B cell (primary cell): Measurements from ENCODE around the gene C17orf100. TPM values are rescaled to one million over a fixed set of nuclear protein-coding genes. Genes with fewer than 3 reads are reported as not detected.

Experiments used
- ATAC-seq: fragments of 200-7000 bp; cut with Tn5 transposase; one replicate; pipeline ENCODE4 v1.10.0; 2021; ENCODE audit warnings: low read depth, mild to moderate bottlenecking, moderate number of reproducible peaks, moderate library complexity
- CTCF ChIA-PET: fragments of 350-600 bp; sonication (Branson Sonifier 250); formaldehyde crosslinking; loops from one replicate; lab custom pipeline; 2021; ENCODE audit warnings: antibody characterized with exemption, inconsistent platforms; lab: Charles Lee
- POLR2A ChIA-PET: fragments of 350-600 bp; sonication (Branson Sonifier 250); formaldehyde crosslinking; loops from one replicate; lab custom pipeline; 2021; ENCODE audit warnings: antibody characterized with exemption; lab: Charles Lee
- DNase-seq: peaks from one replicate; pipeline ENCODE4 v3.0.0; 2013
- H2AFZ ChIP-seq: 2 replicates; pipeline ENCODE4 v1.6.1; 2012; ENCODE audit warnings: mild to moderate bottlenecking, low read depth, low read length; ENCODE audit not compliant: insufficient read depth, poor library complexity, severe bottlenecking
- H3K27ac ChIP-seq, 2 donors: 1 replicate in 1 of 2; 2 replicates in 1 of 2; pipeline ENCODE4 v1.5.1; 2012 to 2013; ENCODE audit warnings: low read length in 2 of 2, mild to moderate bottlenecking in 2 of 2, moderate library complexity in 1 of 2
- H3K27me3 ChIP-seq, 4 experiments: fragments of 200-600 bp in 1 of 4; sonication (generic) in 1 of 4; replicated peaks in 1 of 4; 1 replicate in 2 of 4; 2 replicates in 2 of 4; pipeline versions ENCODE4 v1.6.1 to v1.7.0; 2013 to 2016; ENCODE audit warnings: low read length in 3 of 4, mild to moderate bottlenecking in 2 of 4, mixed read lengths in 1 of 4, moderate library complexity in 1 of 4; ENCODE audit not compliant: insufficient read depth in 4 of 4, control insufficient read depth in 3 of 4; ENCODE audit errors: control extremely low read depth in 1 of 4
- H3K36me3 ChIP-seq, 2 experiments: replicated peaks in 1 of 2; 1 replicate in 1 of 2; 2 replicates in 1 of 2; pipeline versions ENCODE4 v1.6.1 to v1.7.1; 2013; ENCODE audit warnings: low read length in 1 of 2; ENCODE audit not compliant: insufficient read depth in 2 of 2, control insufficient read depth in 1 of 2; ENCODE audit errors: control extremely low read depth in 1 of 2, extremely low read depth in 1 of 2
- H3K4me1 ChIP-seq, 2 donors: fragments of 200-600 bp in 1 of 2; sonication (generic) in 1 of 2; 1 replicate in 1 of 2; 2 replicates in 1 of 2; pipeline versions ENCODE4 v1.5.1 to v1.6.1; 2013 to 2017; ENCODE audit warnings: low read length in 2 of 2; ENCODE audit not compliant: control insufficient read depth in 2 of 2, insufficient read depth in 2 of 2
- H3K4me2 ChIP-seq: replicated peaks from 2 replicates; pipeline ENCODE3; 2012; ENCODE audit warnings: mild to moderate bottlenecking, low read depth, low read length; ENCODE audit not compliant: poor library complexity, severe bottlenecking
- H3K4me3 ChIP-seq, 5 experiments: fragments of 200-600 bp in 1 of 5; sonication (generic) in 1 of 5; 1 replicate in 3 of 5; 2 replicates in 2 of 5; pipeline versions ENCODE4 v1.5.1 to v1.7.0; 2011 to 2016; ENCODE audit warnings: low read length in 4 of 5, mild to moderate bottlenecking in 4 of 5, low read depth in 2 of 5, control low read depth in 1 of 5, moderate library complexity in 1 of 5; ENCODE audit not compliant: insufficient read depth in 1 of 5; ENCODE audit errors: control extremely low read depth in 1 of 5, extremely low read depth in 1 of 5
- H3K79me2 ChIP-seq: fragments of 200-600 bp; sonication (generic); one replicate; pipeline ENCODE4 v1.6.0; 2016; ENCODE audit warnings: low read length; ENCODE audit not compliant: control insufficient read depth, insufficient read depth
- H3K9ac ChIP-seq: fragments of 200-600 bp; sonication (generic); 2 replicates; pipeline ENCODE4 v1.6.1; 2017; ENCODE audit warnings: mild to moderate bottlenecking, low read length, moderate library complexity
- H3K9me3 ChIP-seq, 3 donors: one replicate each; pipeline versions ENCODE4 v1.6.1 to v1.7.1; 2013; ENCODE audit warnings: low read length in 2 of 3; ENCODE audit not compliant: control insufficient read depth in 2 of 3, insufficient read depth in 1 of 3; ENCODE audit errors: control extremely low read depth in 1 of 3
- H4K20me1 ChIP-seq: 2 replicates; pipeline ENCODE4 v1.6.0; 2012; ENCODE audit warnings: mild to moderate bottlenecking, low read length; ENCODE audit not compliant: insufficient read depth, control insufficient read depth, poor library complexity, severe bottlenecking
- H3K27ac Mint-ChIP-seq: one replicate; pipeline ENCODE4 v1.8.0; 2021; ENCODE audit warnings: mixed read lengths
- H3K27me3 Mint-ChIP-seq: one replicate; pipeline ENCODE4 v1.8.0; 2021; ENCODE audit warnings: mixed read lengths
- H3K4me1 Mint-ChIP-seq: one replicate; pipeline ENCODE4 v1.8.0; 2021; ENCODE audit warnings: mixed read lengths
- H3K4me3 Mint-ChIP-seq: one replicate; pipeline ENCODE4 v1.8.0; 2021; ENCODE audit warnings: mixed read lengths
- H3K9me3 Mint-ChIP-seq: one replicate; pipeline ENCODE4 v1.8.0; 2022; ENCODE audit warnings: mixed read lengths; ENCODE audit not compliant: insufficient read depth
- EZH2 ChIP-seq: IDR thresholded peaks from 2 replicates; pipeline ENCODE4 v1.6.1; 2012; ENCODE audit warnings: borderline replicate concordance, low read depth, mild to moderate bottlenecking, moderate library complexity, low read length; ENCODE audit not compliant: insufficient read depth, poor library complexity, severe bottlenecking
- WGBS: methylation state at CpG from one replicate; pipeline ENCODE4 v1.1.5; 2013; ENCODE audit warnings: missing lambda C conversion rate; ENCODE audit not compliant: insufficient coverage; 5-methylcytosine and 5-hydroxymethylcytosine counted together
- intact Hi-C: fragments of 100-400 bp; cut with micrococcal nuclease; formaldehyde crosslinking; loops from one replicate; pipeline ENCODE4 v1.10.0; 2022
- polyA plus RNA-seq: library from polyadenylated mRNA; depleted of rRNA; stranded (reverse); fragments of >200 nt; gene quantifications from 2 replicates; pipeline ENCODE4 v1.2.3, GENCODE V29; 2012
- total RNA-seq, 2 donors: library from RNA; stranded (reverse); fragments of 120-200 nt in 1 of 2; gene quantifications; 1 replicate in 1 of 2; 2 replicates in 1 of 2; pipeline versions ENCODE4 v1.2.3 to v1.2.4, GENCODE V29; 2013 to 2022
- TF ChIP-seq, protein P1 (sequence below): fragments of 200-600 bp; IDR thresholded peaks from one replicate; pipeline ENCODE4 v1.8.0; 2022; ENCODE audit warnings: antibody characterized with exemption, mild to moderate bottlenecking

C17orf100 gene
- total and polyA plus RNA-seq, 2 donors (not counting 1 experiment from before 2014, with no cell fraction given) = 3.7 to 11.6 TPM

GRCh38 chr17:6677158-6677831 lies 25.7 kb downstream of the C17orf100 start:
- H2AFZ ChIP-seq = no peak overlapping the region
- peaks cover 0 to 3% of the 10 kb centered on the region in 2 donors for H3K4me1 ChIP-seq
- H4K20me1 ChIP-seq = no peaks in the 10 kb centered on the region
- no peak overlapping the region for H3K4me2 ChIP-seq
- Mint-ChIP-seq H3K27ac (no peak overlapping the region), H3K27me3 (peaks cover 17% of the 10 kb centered on the region), H3K4me1 (no peaks in the 10 kb centered on the region), H3K4me3 (no peak overlapping the region), H3K9me3 (no peaks in the 10 kb centered on the region)
- ATAC-seq (no peak), DNase-seq (no peak)
- H3K36me3 ChIP-seq = no peaks in the 10 kb centered on the region
- peaks cover 0 to 22% (median 9%) of the 10 kb centered on the region in 4 experiments for H3K27me3 ChIP-seq
- H3K27ac ChIP-seq = no peak overlapping the region
- intact Hi-C loops = no loop called here
- ChIA-PET CTCF (interaction anchor here (0.7 to 1.9 kb wide), 2 partner anchors 10 to 11 kb away, joined by 3 to 7 read pairs; no protein-coding TSS in a partner anchor), POLR2A (no interaction called here)
- H3K9me3 ChIP-seq = no peaks in the 10 kb centered on the region
- 20% methylated on average over 14 of the region's 16 CpGs for WGBS
- H3K79me2 ChIP-seq = no peaks in the 10 kb centered on the region
- H3K4me3 ChIP-seq = no peak overlapping the region
- no peak overlapping the region for H3K9ac ChIP-seq
- no peak for TF ChIP-seq EZH2
- TF ChIP-seq, protein P1, sequence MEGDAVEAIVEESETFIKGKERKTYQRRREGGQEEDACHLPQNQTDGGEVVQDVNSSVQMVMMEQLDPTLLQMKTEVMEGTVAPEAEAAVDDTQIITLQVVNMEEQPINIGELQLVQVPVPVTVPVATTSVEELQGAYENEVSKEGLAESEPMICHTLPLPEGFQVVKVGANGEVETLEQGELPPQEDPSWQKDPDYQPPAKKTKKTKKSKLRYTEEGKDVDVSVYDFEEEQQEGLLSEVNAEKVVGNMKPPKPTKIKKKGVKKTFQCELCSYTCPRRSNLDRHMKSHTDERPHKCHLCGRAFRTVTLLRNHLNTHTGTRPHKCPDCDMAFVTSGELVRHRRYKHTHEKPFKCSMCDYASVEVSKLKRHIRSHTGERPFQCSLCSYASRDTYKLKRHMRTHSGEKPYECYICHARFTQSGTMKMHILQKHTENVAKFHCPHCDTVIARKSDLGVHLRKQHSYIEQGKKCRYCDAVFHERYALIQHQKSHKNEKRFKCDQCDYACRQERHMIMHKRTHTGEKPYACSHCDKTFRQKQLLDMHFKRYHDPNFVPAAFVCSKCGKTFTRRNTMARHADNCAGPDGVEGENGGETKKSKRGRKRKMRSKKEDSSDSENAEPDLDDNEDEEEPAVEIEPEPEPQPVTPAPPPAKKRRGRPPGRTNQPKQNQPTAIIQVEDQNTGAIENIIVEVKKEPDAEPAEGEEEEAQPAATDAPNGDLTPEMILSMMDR = no peak

GRCh38 chr17:6677946-6678345 lies 26.4 kb downstream of the C17orf100 start:
- Histone ChIP-seq H3K4me1 (peaks cover 0 to 3% of the 10 kb centered on the region in 2 donors), H3K4me3 (no peak overlapping the region), H3K27me3 (peaks cover 0 to 22% (median 11%) of the 10 kb centered on the region in 4 experiments), H3K36me3 (no peaks in the 10 kb centered on the region), H3K79me2 (no peaks in the 10 kb centered on the region), H3K4me2 (no peak overlapping the region), H2AFZ (no peak overlapping the region), H3K27ac (no peak overlapping the region), H3K9me3 (no peaks in the 10 kb centered on the region), H3K9ac (no peak overlapping the region), H4K20me1 (no peaks in the 10 kb centered on the region)
- no peak overlapping the region for H3K27ac Mint-ChIP-seq
- ChIA-PET CTCF (interaction anchor here (1.9 kb wide), 1 partner anchor 11 kb away, joined by 7 read pairs; no protein-coding TSS in a partner anchor), POLR2A (no interaction called here)
- no peak for ATAC-seq
- H3K4me3 Mint-ChIP-seq = no peak overlapping the region
- H3K9me3 Mint-ChIP-seq = no peaks in the 10 kb centered on the region
- TF ChIP-seq, protein P1 = no peak
- TF ChIP-seq EZH2 = no peak
- WGBS = 77% methylated on average over 4 of the region's 7 CpGs
- no peak for DNase-seq
- H3K4me1 Mint-ChIP-seq = no peaks in the 10 kb centered on the region
- intact Hi-C loops = no loop called here
- peaks cover 20% of the 10 kb centered on the region for H3K27me3 Mint-ChIP-seq
